Measurements from ENCODE around the gene MMP24. TPM values are rescaled to one million over a fixed set of nuclear protein-coding genes. Genes with fewer than 3 reads are reported as not detected.

MMP24 gene
- total RNA-seq, 1 experiment from 2014 or later = not detected

- intact Hi-C loops (cut with micrococcal nuclease) = no loop called here
- Mint-ChIP-seq H3K4me3 (ENCODE audit: unreplicated experiment) (no peak overlapping the region), H3K27ac (ENCODE audit: low read depth, unreplicated experiment) (no peak overlapping the region), H3K9me3 (ENCODE audit: unreplicated experiment) (no peaks in the 10 kb centered on the region), H3K4me1 (ENCODE audit: insufficient read depth, unreplicated experiment) (peaks cover 32% of the 10 kb centered on the region), H3K27me3 (ENCODE audit: insufficient read depth, unreplicated experiment) (no peaks in the 10 kb centered on the region), H3K36me3 (ENCODE audit: insufficient read depth, unreplicated experiment) (no peaks in the 10 kb centered on the region)
- no peak for DNase-seq (ENCODE audit: unreplicated experiment)
- CTCF ChIA-PET = interaction anchor here (0.5 to 16.2 kb wide), 6 partner anchors 30 to 155 kb away, joined by 3 to 374 read pairs (median 3); partner anchors contain the start of gene GDF5
- TF ChIP-seq CTCF (IDR thresholded peaks at IDR 0.05; ENCODE audit: unreplicated experiment) = no peak
- POLR2A ChIA-PET = interaction anchor here (1.1 to 13.4 kb wide), 8 partner anchors 9 to 143 kb away, joined by 4 to 253 read pairs (median 8); partner anchors contain the start of genes EIF6 and GDF5
- BruUV-seq (replicated peaks) = no TSS peak
These were observed 73.3 kb downstream of the MMP24 start for GRCh38 chr20:35299780-35300179.

- Mint-ChIP-seq H3K4me1 (ENCODE audit: insufficient read depth, unreplicated experiment) (peaks cover 39% of the 10 kb centered on the region), H3K27me3 (ENCODE audit: insufficient read depth, unreplicated experiment) (no peaks in the 10 kb centered on the region), H3K9me3 (ENCODE audit: unreplicated experiment) (no peaks in the 10 kb centered on the region), H3K36me3 (ENCODE audit: insufficient read depth, unreplicated experiment) (no peaks in the 10 kb centered on the region), H3K4me3 (ENCODE audit: unreplicated experiment) (no peak overlapping the region), H3K27ac (ENCODE audit: low read depth, unreplicated experiment) (no peak overlapping the region)
- POLR2A ChIA-PET = interaction anchor here (0.7 to 13.4 kb wide), 10 partner anchors 9 to 154 kb away, joined by 3 to 253 read pairs (median 5); partner anchors contain the start of genes EDEM2, EIF6, GDF5 and UQCC1
- intact Hi-C loops (cut with micrococcal nuclease) = no loop called here
- DNase-seq (ENCODE audit: unreplicated experiment) = no peak
- no TSS peak for BruUV-seq (replicated peaks)
- CTCF ChIA-PET = interaction anchor here (0.6 to 16.2 kb wide), 7 partner anchors 10 to 156 kb away, joined by 3 to 374 read pairs (median 3); partner anchors contain the start of gene GDF5
- TF ChIP-seq CTCF (IDR thresholded peaks at IDR 0.05; ENCODE audit: unreplicated experiment) = no peak
These were observed 74.2 kb downstream of the MMP24 start for GRCh38 chr20:35300469-35301262.

- H3K36me3 Mint-ChIP-seq (ENCODE audit: insufficient read depth, unreplicated experiment) = no peaks in the 10 kb centered on the region
- no peak for DNase-seq (ENCODE audit: unreplicated experiment)
- intact Hi-C loops (cut with micrococcal nuclease) = no loop called here
- ChIA-PET CTCF (interaction anchor here (0.5 to 16.2 kb wide), 8 partner anchors 13 to 152 kb away, joined by 3 to 374 read pairs (median 30); partner anchors contain the start of genes EIF6 and GDF5), POLR2A (interaction anchor here (0.6 to 13.4 kb wide), 14 partner anchors 8 to 154 kb away, joined by 3 to 468 read pairs (median 6); partner anchors contain the start of genes EDEM2, EIF6, GDF5 and MMP24OS)
- H3K27ac Mint-ChIP-seq (ENCODE audit: low read depth, unreplicated experiment) = no peak overlapping the region
- H3K9me3 Mint-ChIP-seq (ENCODE audit: unreplicated experiment) = no peaks in the 10 kb centered on the region
- H3K4me3 Mint-ChIP-seq (ENCODE audit: unreplicated experiment) = no peak overlapping the region
- H3K27me3 Mint-ChIP-seq (ENCODE audit: insufficient read depth, unreplicated experiment) = no peaks in the 10 kb centered on the region
- peaks cover 47% of the 10 kb centered on the region for H3K4me1 Mint-ChIP-seq (ENCODE audit: insufficient read depth, unreplicated experiment)
- TF ChIP-seq CTCF (IDR thresholded peaks at IDR 0.05; ENCODE audit: unreplicated experiment) = no peak
- no TSS peak for BruUV-seq (replicated peaks)
These were observed 74.9 kb downstream of the MMP24 start for GRCh38 chr20:35301426-35301825.
